ENCODE measurements around the gene ERC1.

DNA sequence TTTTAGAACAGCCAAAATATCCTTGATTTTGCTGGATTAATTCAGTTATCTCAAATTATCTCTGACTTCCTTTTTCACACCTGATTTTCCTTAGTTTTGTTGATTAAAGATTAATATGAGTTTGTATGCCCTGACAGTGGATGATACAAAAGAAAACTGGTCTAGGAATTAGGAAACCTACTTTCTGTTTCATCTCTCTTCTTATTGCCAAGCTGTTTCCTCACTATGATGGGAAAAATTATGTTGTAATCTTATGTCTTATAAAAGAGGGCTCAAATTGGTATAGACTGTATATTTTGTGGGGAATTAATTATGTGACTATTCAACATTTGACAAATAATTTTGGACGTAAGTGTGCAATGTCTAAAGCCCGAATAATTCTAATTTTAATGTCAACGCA, 331.8 kb downstream of the ERC1 start:
- TF ChIP-seq, protein P1, sequence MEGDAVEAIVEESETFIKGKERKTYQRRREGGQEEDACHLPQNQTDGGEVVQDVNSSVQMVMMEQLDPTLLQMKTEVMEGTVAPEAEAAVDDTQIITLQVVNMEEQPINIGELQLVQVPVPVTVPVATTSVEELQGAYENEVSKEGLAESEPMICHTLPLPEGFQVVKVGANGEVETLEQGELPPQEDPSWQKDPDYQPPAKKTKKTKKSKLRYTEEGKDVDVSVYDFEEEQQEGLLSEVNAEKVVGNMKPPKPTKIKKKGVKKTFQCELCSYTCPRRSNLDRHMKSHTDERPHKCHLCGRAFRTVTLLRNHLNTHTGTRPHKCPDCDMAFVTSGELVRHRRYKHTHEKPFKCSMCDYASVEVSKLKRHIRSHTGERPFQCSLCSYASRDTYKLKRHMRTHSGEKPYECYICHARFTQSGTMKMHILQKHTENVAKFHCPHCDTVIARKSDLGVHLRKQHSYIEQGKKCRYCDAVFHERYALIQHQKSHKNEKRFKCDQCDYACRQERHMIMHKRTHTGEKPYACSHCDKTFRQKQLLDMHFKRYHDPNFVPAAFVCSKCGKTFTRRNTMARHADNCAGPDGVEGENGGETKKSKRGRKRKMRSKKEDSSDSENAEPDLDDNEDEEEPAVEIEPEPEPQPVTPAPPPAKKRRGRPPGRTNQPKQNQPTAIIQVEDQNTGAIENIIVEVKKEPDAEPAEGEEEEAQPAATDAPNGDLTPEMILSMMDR (IDR thresholded peaks at IDR 0.05; ENCODE audit: extremely low read depth in 1 of 2, insufficient read depth in 1 of 2, low read depth in 1 of 2, low read length in 2 of 2), result no peak
- TF ChIP-seq GATA2 (IDR thresholded peaks at IDR 0.05; ENCODE audit: insufficient read depth, insufficient read length, low read depth, low read length) (no peak), FOS (IDR thresholded peaks at IDR 0.05; ENCODE audit: borderline replicate concordance, insufficient read depth, low read length) (no peak), POLR2A (IDR thresholded peaks at IDR 0.05; ENCODE audit: low read depth, low read length) (no peak), POLR2AphosphoS5 (IDR thresholded peaks at IDR 0.05; ENCODE audit: insufficient read depth, low read depth, low read length) (no peak), EZH2 (IDR thresholded peaks at IDR 0.05; ENCODE audit: borderline replicate concordance, low read depth, low read length, severe bottlenecking) (no peak), JUN (IDR thresholded peaks at IDR 0.05; ENCODE audit: borderline replicate concordance, insufficient read depth, insufficient read length, low read depth) (no peak), MYC (IDR thresholded peaks at IDR 0.05; ENCODE audit: low read depth, low read length) (no peak)
- TF ChIP-seq, protein P2, sequence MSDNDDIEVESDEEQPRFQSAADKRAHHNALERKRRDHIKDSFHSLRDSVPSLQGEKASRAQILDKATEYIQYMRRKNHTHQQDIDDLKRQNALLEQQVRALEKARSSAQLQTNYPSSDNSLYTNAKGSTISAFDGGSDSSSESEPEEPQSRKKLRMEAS (IDR thresholded peaks at IDR 0.05; ENCODE audit: insufficient read depth, insufficient read length), result no peak
